SU-DHL-6 (cell line): ENCODE data around the gene ACAA2.

Source experiments
- H2AFZ ChIP-seq: fragments of 200-600 bp; sonication (generic); 2 replicates; pipeline ENCODE4 v1.6.1; 2014; ENCODE audit warnings: low read depth, mild to moderate bottlenecking, moderate library complexity, mixed read lengths, antibody characterized with exemption, low read length; ENCODE audit not compliant: severe bottlenecking
- H3F3A ChIP-seq: fragments of 200-600 bp; shearing (Covaris generic); 2 replicates; pipeline ENCODE4 v1.6.0; 2016; ENCODE audit warnings: antibody characterized with exemption, mild to moderate bottlenecking; ENCODE audit not compliant: insufficient read depth
- H3K27ac ChIP-seq: fragments of 200-600 bp; sonication (generic); 2 replicates; pipeline ENCODE4 v1.5.1; 2016; ENCODE audit warnings: low read depth, mild to moderate bottlenecking, low read length, moderate library complexity, mixed read lengths
- H3K27me3 ChIP-seq: fragments of 200-600 bp; sonication (generic), shearing (Covaris generic); 2 replicates; pipeline ENCODE4 v1.6.0; 2014; ENCODE audit warnings: mild to moderate bottlenecking, low read length
- H3K36me3 ChIP-seq: fragments of 200-600 bp; sonication (generic); 2 replicates; pipeline ENCODE4 v1.6.1; 2014; ENCODE audit warnings: mild to moderate bottlenecking, low read length, mixed read lengths
- H3K4me2 ChIP-seq: fragments of 300-600, 200-600 bp; shearing (Covaris generic), sonication (generic); 2 replicates; pipeline ENCODE4 v1.6.0; 2014; ENCODE audit warnings: low read length, low read depth, mild to moderate bottlenecking; ENCODE audit not compliant: poor library complexity, severe bottlenecking
- H3K4me3 ChIP-seq: fragments of 200-600 bp; sonication (generic); 2 replicates; pipeline ENCODE4 v1.5.1; 2014; ENCODE audit warnings: antibody characterized with exemption, low read length, mild to moderate bottlenecking, mixed read lengths; ENCODE audit not compliant: insufficient read depth, poor library complexity, severe bottlenecking
- H3K79me2 ChIP-seq: fragments of 200-600 bp; sonication (generic); 2 replicates; pipeline ENCODE4 v1.6.1; 2014; ENCODE audit warnings: mild to moderate bottlenecking, low read length, moderate library complexity; ENCODE audit not compliant: insufficient read depth
- H3K9ac ChIP-seq: fragments of 200-600 bp; sonication (generic); 2 replicates; pipeline ENCODE4 v1.7.0; 2014; ENCODE audit warnings: mild to moderate bottlenecking, low read length
- H3K9me2 ChIP-seq: fragments of 200-600 bp; sonication (generic); replicated peaks from 2 replicates; pipeline ENCODE4 v1.6.1; 2014; ENCODE audit warnings: low read length; ENCODE audit not compliant: insufficient read depth
- H3K9me3 ChIP-seq: fragments of 200-600 bp; sonication (generic); 2 replicates; pipeline ENCODE4 v1.6.1; 2014; ENCODE audit warnings: low read length, mixed read lengths; ENCODE audit not compliant: insufficient read depth
- H4K20me1 ChIP-seq: fragments of 200-600 bp; sonication (generic); 2 replicates; pipeline ENCODE4 v1.6.1; 2014; ENCODE audit warnings: low read depth, mild to moderate bottlenecking, antibody characterized with exemption, low read length, moderate library complexity, mixed read lengths
- CTCF ChIP-seq: fragments of 200-600 bp; sonication (generic); IDR thresholded peaks from one replicate; pipeline ENCODE4 v1.5.1; 2017; ENCODE audit warnings: antibody characterized with exemption, mild to moderate bottlenecking, low read length, moderate library complexity; ENCODE audit not compliant: insufficient read depth, poor library complexity, severe bottlenecking
- EZH2phosphoT487 ChIP-seq: fragments of 200-600 bp; sonication (generic), shearing (Covaris generic); conservative IDR thresholded peaks from 2 replicates; pipeline ENCODE4 v1.6.1; 2018; ENCODE audit warnings: mild to moderate bottlenecking, antibody characterized with exemption, low read length, moderate library complexity, mixed read lengths

ACAA2 gene

GRCh38 chr18:49767111-49768050, 46.0 kb downstream of the ACAA2 start:
- H3K27me3 ChIP-seq: no peaks in the 10 kb centered on the region

GRCh38 chr18:49766646-49767045, 46.7 kb downstream of the ACAA2 start:
- TF ChIP-seq EZH2phosphoT487: no peak
- no peak for TF ChIP-seq CTCF
- H3K9ac ChIP-seq: no peak overlapping the region
- no peaks in the 10 kb centered on the region for H3F3A ChIP-seq
- H4K20me1 ChIP-seq: no peaks in the 10 kb centered on the region
- no peak overlapping the region for H3K4me3 ChIP-seq
- no peaks in the 10 kb centered on the region for H3K9me3 ChIP-seq
- no peaks in the 10 kb centered on the region for H3K79me2 ChIP-seq
- no peaks in the 10 kb centered on the region for H3K27me3 ChIP-seq
- no peak overlapping the region for H3K4me2 ChIP-seq
- H3K27ac ChIP-seq: no peak overlapping the region
- H3K36me3 ChIP-seq: no peaks in the 10 kb centered on the region
- H2AFZ ChIP-seq: no peak overlapping the region
- H3K9me2 ChIP-seq: no peaks in the 10 kb centered on the region

More at GRCh38 chr18:49767111-49768050, 46.0 kb downstream of the ACAA2 start:
- H3K36me3 ChIP-seq: no peaks in the 10 kb centered on the region
- no peak overlapping the region for H3K9ac ChIP-seq
- H2AFZ ChIP-seq: no peak overlapping the region
- TF ChIP-seq EZH2phosphoT487: no peak
- TF ChIP-seq CTCF: no peak
- H3K9me2 ChIP-seq: no peaks in the 10 kb centered on the region
- no peak overlapping the region for H3K4me3 ChIP-seq
- no peaks in the 10 kb centered on the region for H3K9me3 ChIP-seq
- no peaks in the 10 kb centered on the region for H3K79me2 ChIP-seq
- no peaks in the 10 kb centered on the region for H4K20me1 ChIP-seq
- no peak overlapping the region for H3K27ac ChIP-seq
- no peak overlapping the region for H3K4me2 ChIP-seq
- H3F3A ChIP-seq: no peaks in the 10 kb centered on the region

GRCh38 chr18:49764032-49764431, 49.3 kb downstream of the ACAA2 start:
- Histone ChIP-seq H3F3A (no peaks in the 10 kb centered on the region), H2AFZ (no peak overlapping the region), H3K9me2 (no peaks in the 10 kb centered on the region), H3K79me2 (no peaks in the 10 kb centered on the region), H4K20me1 (no peaks in the 10 kb centered on the region), H3K9ac (no peak overlapping the region), H3K36me3 (no peaks in the 10 kb centered on the region), H3K27me3 (no peaks in the 10 kb centered on the region), H3K9me3 (no peaks in the 10 kb centered on the region), H3K27ac (no peak overlapping the region), H3K4me2 (no peak overlapping the region), H3K4me3 (no peak overlapping the region)
- no peak for TF ChIP-seq EZH2phosphoT487
- TF ChIP-seq CTCF: no peak
